Neuronal stem cell (in vitro differentiated cells): ENCODE results near the gene WDR36.

Source experiments
- DNase-seq: peaks from one replicate; pipeline ENCODE4 v3.0.0-alpha.2; 2013; ENCODE audit warnings: low spot score
- H2AFZ ChIP-seq: one replicate; pipeline ENCODE4 v1.6.1; 2013; ENCODE audit warnings: mild to moderate bottlenecking, low read length, inconsistent platforms
- H2AK5ac ChIP-seq: 2 replicates; pipeline ENCODE4 v1.6.1; 2013; ENCODE audit warnings: low read depth, mild to moderate bottlenecking, inconsistent platforms, low read length, moderate library complexity, mixed read lengths
- H2BK120ac ChIP-seq: 2 replicates; pipeline ENCODE4 v1.6.1; 2013; ENCODE audit warnings: low read depth, mild to moderate bottlenecking, inconsistent platforms, low read length, moderate library complexity, mixed read lengths
- H2BK12ac ChIP-seq: one replicate; pipeline ENCODE4 v1.6.1; 2013; ENCODE audit warnings: low read length, inconsistent platforms
- H2BK15ac ChIP-seq: 2 replicates; pipeline ENCODE4 v1.6.1; 2013; ENCODE audit warnings: mild to moderate bottlenecking, low read length, inconsistent platforms, mixed read lengths
- H2BK5ac ChIP-seq: one replicate; pipeline ENCODE4 v1.6.1; 2013; ENCODE audit warnings: inconsistent platforms, mild to moderate bottlenecking, low read length, moderate library complexity
- H3K14ac ChIP-seq: one replicate; pipeline ENCODE4 v1.6.1; 2013; ENCODE audit warnings: low read length, inconsistent platforms
- H3K18ac ChIP-seq: 2 replicates; pipeline ENCODE4 v1.6.1; 2013; ENCODE audit warnings: low read length, inconsistent platforms
- H3K23ac ChIP-seq: 2 replicates; pipeline ENCODE4 v1.6.1; 2013; ENCODE audit warnings: low read depth, mild to moderate bottlenecking, mixed read lengths, low read length, inconsistent platforms; ENCODE audit not compliant: poor library complexity
- H3K27ac ChIP-seq: replicated peaks from 3 replicates; pipeline ENCODE4 v1.5.1; 2013; ENCODE audit warnings: low read length, inconsistent platforms
- H3K27me3 ChIP-seq, 3 experiments: 2 replicates each; pipeline ENCODE4 v1.6.1; 2013; ENCODE audit warnings: low read length in 3 of 3, mild to moderate bottlenecking in 2 of 3, inconsistent platforms in 1 of 3, low read depth in 1 of 3, mixed read lengths in 1 of 3, moderate library complexity in 1 of 3; ENCODE audit not compliant: control insufficient read depth in 3 of 3, insufficient read depth in 3 of 3
- H3K36me3 ChIP-seq, 2 donors: replicated peaks in 1 of 2; 2 replicates each; pipeline ENCODE4 v1.6.1; 2013; ENCODE audit warnings: low read length in 2 of 2; ENCODE audit not compliant: control insufficient read depth in 2 of 2, insufficient read depth in 2 of 2
- H3K4ac ChIP-seq: 2 replicates; pipeline ENCODE4 v1.6.1; 2013; ENCODE audit warnings: inconsistent platforms, mild to moderate bottlenecking, low read length, moderate library complexity
- H3K4me1 ChIP-seq, 2 donors: 1 replicate in 1 of 2; 2 replicates in 1 of 2; pipeline ENCODE4 v1.6.1; 2013; ENCODE audit warnings: low read length in 2 of 2, low read depth in 1 of 2; ENCODE audit not compliant: control insufficient read depth in 2 of 2, insufficient read depth in 1 of 2
- H3K4me2 ChIP-seq: one replicate; pipeline ENCODE4 v1.6.1; 2013; ENCODE audit warnings: mild to moderate bottlenecking, low read length, inconsistent platforms; ENCODE audit not compliant: insufficient read depth, poor library complexity, severe bottlenecking
- H3K4me3 ChIP-seq, 2 donors: 2 replicates each; pipeline ENCODE4 v1.5.1; 2013; ENCODE audit warnings: low read length in 2 of 2, mild to moderate bottlenecking in 2 of 2, inconsistent platforms in 1 of 2, moderate library complexity in 1 of 2
- H3K79me1 ChIP-seq: one replicate; pipeline ENCODE4 v1.6.1; 2013; ENCODE audit warnings: low read depth, mild to moderate bottlenecking, inconsistent platforms, low read length, moderate library complexity
- H3K9ac ChIP-seq: one replicate; pipeline ENCODE4 v1.6.1; 2013; ENCODE audit warnings: mild to moderate bottlenecking, low read depth, low read length, inconsistent platforms; ENCODE audit not compliant: poor library complexity
- H3K9me3 ChIP-seq, 2 donors: replicated peaks in 1 of 2; 2 replicates each; pipeline versions ENCODE3 to v1.6.1; 2013; ENCODE audit warnings: low read length in 2 of 2, mild to moderate bottlenecking in 2 of 2, inconsistent platforms in 1 of 2, low read depth in 1 of 2, mixed read lengths in 1 of 2, moderate library complexity in 1 of 2; ENCODE audit not compliant: control insufficient read depth in 2 of 2, insufficient read depth in 1 of 2
- H4K8ac ChIP-seq: one replicate; pipeline ENCODE4 v1.6.1; 2013; ENCODE audit warnings: low read depth, mild to moderate bottlenecking, inconsistent platforms, low read length, moderate library complexity
- H4K91ac ChIP-seq: one replicate; pipeline ENCODE4 v1.6.1; 2013; ENCODE audit warnings: low read length, low read depth, mild to moderate bottlenecking, inconsistent platforms; ENCODE audit not compliant: poor library complexity
- WGBS, 2 donors: extraction: QIAGEN DNeasy Blood & Tissue Kit; methylation state at CpG; one replicate each; pipeline ENCODE4 v1.1.7; 2013; ENCODE audit warnings: missing lambda C conversion rate in 2 of 2, mixed read lengths in 1 of 2; ENCODE audit not compliant: insufficient read length in 2 of 2, insufficient replicate concordance in 1 of 2; ENCODE audit errors: extremely low coverage in 2 of 2; 5-methylcytosine and 5-hydroxymethylcytosine counted together

WDR36 gene

GRCh38 chr5:111124793-111125192 lies 32.6 kb downstream of the WDR36 start:
- Histone ChIP-seq H2BK12ac (no peak overlapping the region), H3K27me3 (no peaks in the 10 kb centered on the region), H3K14ac (no peak overlapping the region), H3K4ac (no peak overlapping the region), H3K18ac (no peak overlapping the region), H3K4me3 (no peak overlapping the region), H2BK120ac (no peak overlapping the region), H2AFZ (no peak overlapping the region), H2BK5ac (no peak overlapping the region), H4K91ac (no peak overlapping the region), H3K9me3 (no peaks in the 10 kb centered on the region), H3K9ac (no peak overlapping the region), H2AK5ac (no peak overlapping the region), H3K79me1 (no peaks in the 10 kb centered on the region), H3K23ac (no peak overlapping the region), H3K36me3 (peaks cover 2 to 99% of the 10 kb centered on the region in 2 donors), H3K27ac (no peak overlapping the region), H2BK15ac (no peak overlapping the region), H4K8ac (no peak overlapping the region), H3K4me2 (no peak overlapping the region), H3K4me1 (no peaks in the 10 kb centered on the region)
- no CpG with 5 or more reads among the region's 1 CpG for WGBS, 2 donors
- no peak for DNase-seq

- Histone ChIP-seq H4K91ac (no peak overlapping the region), H3K9ac (no peak overlapping the region), H2BK15ac (no peak overlapping the region), H2BK120ac (no peak overlapping the region), H2BK5ac (no peak overlapping the region), H3K27me3 (no peaks in the 10 kb centered on the region), H3K9me3 (no peaks in the 10 kb centered on the region), H3K4me2 (no peak overlapping the region), H2AK5ac (no peak overlapping the region), H3K4me3 (no peak overlapping the region), H3K27ac (no peak overlapping the region), H3K4ac (no peak overlapping the region), H2AFZ (no peak overlapping the region), H3K14ac (no peak overlapping the region), H3K4me1 (peaks cover 2 to 5% of the 10 kb centered on the region in 2 donors), H3K36me3 (peaks cover 2 to 78% of the 10 kb centered on the region in 2 donors), H3K18ac (no peak overlapping the region), H4K8ac (no peak overlapping the region), H3K23ac (no peak overlapping the region), H2BK12ac (no peak overlapping the region), H3K79me1 (no peaks in the 10 kb centered on the region)
- DNase-seq = no peak
- no CpG with 5 or more reads among the region's 3 CpGs for WGBS, 2 donors
Observed at GRCh38 chr5:111126896-111127295, 34.7 kb downstream of the WDR36 start.

- H2AK5ac ChIP-seq = no peak overlapping the region
- no peak overlapping the region for H3K9ac ChIP-seq
- no peak overlapping the region for H4K91ac ChIP-seq
- H3K36me3 ChIP-seq = peaks cover 2 to 70% of the 10 kb centered on the region in 2 donors
- H2BK120ac ChIP-seq = no peak overlapping the region
- H3K27me3 ChIP-seq = no peaks in the 10 kb centered on the region
- no CpG with 5 or more reads among the region's 3 CpGs for WGBS, 2 donors
- H3K27ac ChIP-seq = no peak overlapping the region
- H3K4me2 ChIP-seq = no peak overlapping the region
- no peak overlapping the region for H4K8ac ChIP-seq
- no peak overlapping the region for H3K23ac ChIP-seq
- no peak overlapping the region for H3K14ac ChIP-seq
- no peaks in the 10 kb centered on the region for H3K79me1 ChIP-seq
- H3K9me3 ChIP-seq = no peaks in the 10 kb centered on the region
- no peak overlapping the region for H3K4ac ChIP-seq
- H3K18ac ChIP-seq = no peak overlapping the region
- no peak overlapping the region for H2AFZ ChIP-seq
- no peak for DNase-seq
- peaks cover 5 to 7% of the 10 kb centered on the region in 2 donors for H3K4me1 ChIP-seq
- no peak overlapping the region for H2BK12ac ChIP-seq
- H2BK15ac ChIP-seq = no peak overlapping the region
- H3K4me3 ChIP-seq = no peak overlapping the region
- H2BK5ac ChIP-seq = no peak overlapping the region
Observed at GRCh38 chr5:111127453-111128195, 35.5 kb downstream of the WDR36 start.

- no peak overlapping the region for H3K4me3 ChIP-seq
- no peak overlapping the region for H4K8ac ChIP-seq
- WGBS, 2 donors = no CpG with 5 or more reads among the region's 3 CpGs
- H2AFZ ChIP-seq = no peak overlapping the region
- no peaks in the 10 kb centered on the region for H3K79me1 ChIP-seq
- no peak overlapping the region for H2AK5ac ChIP-seq
- H3K4me2 ChIP-seq = no peak overlapping the region
- no peak overlapping the region for H2BK120ac ChIP-seq
- H2BK5ac ChIP-seq = no peak overlapping the region
- no peak overlapping the region for H3K23ac ChIP-seq
- no peak overlapping the region for H3K4ac ChIP-seq
- peaks cover 2 to 47% of the 10 kb centered on the region in 2 donors for H3K36me3 ChIP-seq
- no peak overlapping the region for H4K91ac ChIP-seq
- H3K9me3 ChIP-seq = no peaks in the 10 kb centered on the region
- no peak overlapping the region for H3K18ac ChIP-seq
- no peak overlapping the region for H2BK15ac ChIP-seq
- H3K9ac ChIP-seq = no peak overlapping the region
- H2BK12ac ChIP-seq = no peak overlapping the region
- DNase-seq = no peak
- no peaks in the 10 kb centered on the region for H3K27me3 ChIP-seq
- H3K4me1 ChIP-seq = peaks cover 5 to 13% of the 10 kb centered on the region in 2 donors
- H3K14ac ChIP-seq = no peak overlapping the region
- no peak overlapping the region for H3K27ac ChIP-seq
Observed at GRCh38 chr5:111129938-111130337, 37.8 kb downstream of the WDR36 start.
